Liver (tissue), 9 donors: ENCODE measurements around the gene MKS1. TPM values are rescaled to one million over a fixed set of nuclear protein-coding genes. Genes with fewer than 3 reads are reported as not detected.
A peak's percentile ranks its signal among the peaks of the same experiment; 100 is the strongest.

Experiments
- DNase-seq: peaks from one replicate; pipeline ENCODE4 v3.0.0-alpha.2; 2017; ENCODE audit warnings: low spot score
- H3K27ac ChIP-seq, 2 donors: one replicate each; pipeline ENCODE4 v1.7.0; 2013; ENCODE audit warnings: inconsistent platforms in 2 of 2, low read length in 2 of 2, control low read depth in 1 of 2, low read depth in 1 of 2, mild to moderate bottlenecking in 1 of 2
- H3K27me3 ChIP-seq, 4 donors: one replicate each; pipeline versions ENCODE4 v1.6.1 to v1.7.0; 2013; ENCODE audit warnings: low read length in 3 of 4, inconsistent platforms in 1 of 4, mild to moderate bottlenecking in 1 of 4, moderate library complexity in 1 of 4; ENCODE audit not compliant: control insufficient read depth in 4 of 4, insufficient read depth in 4 of 4
- H3K36me3 ChIP-seq, 4 donors: one replicate each; pipeline versions ENCODE4 v1.6.1 to v1.7.0; 2013; ENCODE audit warnings: low read length in 3 of 4, mild to moderate bottlenecking in 3 of 4, low read depth in 1 of 4, moderate library complexity in 1 of 4; ENCODE audit not compliant: control insufficient read depth in 4 of 4, insufficient read depth in 3 of 4
- H3K4me1 ChIP-seq, 4 donors: one replicate each; pipeline versions ENCODE4 v1.6.1 to v1.7.0; 2013; ENCODE audit warnings: low read length in 3 of 4, mild to moderate bottlenecking in 3 of 4, moderate library complexity in 1 of 4; ENCODE audit not compliant: control insufficient read depth in 4 of 4, insufficient read depth in 4 of 4
- H3K4me3 ChIP-seq, 3 donors: one replicate each; pipeline versions ENCODE4 v1.6.1 to v1.7.0; 2013; ENCODE audit warnings: low read length in 3 of 3, control low read depth in 1 of 3, low read depth in 1 of 3, mild to moderate bottlenecking in 1 of 3
- H3K9ac ChIP-seq, 2 donors: one replicate each; pipeline ENCODE4 v1.7.0; 2013; ENCODE audit warnings: low read length in 2 of 2, mild to moderate bottlenecking in 2 of 2, moderate library complexity in 2 of 2, control low read depth in 1 of 2, low read depth in 1 of 2
- H3K9me3 ChIP-seq, 4 donors: one replicate each; pipeline versions ENCODE4 v1.6.1 to v1.7.0; 2013; ENCODE audit warnings: low read length in 3 of 4; ENCODE audit not compliant: control insufficient read depth in 4 of 4
- EGR1 ChIP-seq, 2 donors: IDR thresholded peaks; 2 replicates each; pipeline ENCODE4 v1.6.1; 2016 to 2018; ENCODE audit warnings: antibody characterized with exemption in 2 of 2, low read depth in 2 of 2
- FOXA1 ChIP-seq: IDR thresholded peaks from 2 replicates; pipeline ENCODE4 v1.6.1; 2016; ENCODE audit warnings: antibody characterized with exemption
- FOXA2 ChIP-seq: IDR thresholded peaks from 2 replicates; pipeline ENCODE4 v1.6.1; 2016; ENCODE audit warnings: antibody characterized with exemption
- GABPA ChIP-seq, 2 donors: IDR thresholded peaks in 1 of 2; conservative IDR thresholded peaks in 1 of 2; 2 replicates each; pipeline ENCODE4 v1.6.1; 2016; ENCODE audit warnings: antibody characterized with exemption in 2 of 2, mild to moderate bottlenecking in 1 of 2, moderate library complexity in 1 of 2
- HNF4A ChIP-seq, 2 donors: conservative IDR thresholded peaks; 2 replicates each; pipeline ENCODE4 v1.6.1; 2016; ENCODE audit warnings: antibody characterized with exemption in 2 of 2, mild to moderate bottlenecking in 2 of 2
- HNF4G ChIP-seq: IDR thresholded peaks from 2 replicates; pipeline ENCODE4 v1.6.1; 2016; ENCODE audit warnings: antibody characterized with exemption
- JUND ChIP-seq, 2 donors: IDR thresholded peaks; 2 replicates each; pipeline ENCODE4 v1.6.1; 2016; ENCODE audit warnings: antibody characterized with exemption in 2 of 2
- NR2F2 ChIP-seq: IDR thresholded peaks from 2 replicates; pipeline ENCODE4 v1.6.1; 2016; ENCODE audit warnings: antibody characterized with exemption
- RAD21 ChIP-seq, 2 donors: IDR thresholded peaks; 2 replicates each; pipeline ENCODE4 v1.6.1; 2016; ENCODE audit warnings: antibody characterized with exemption in 2 of 2, mild to moderate bottlenecking in 2 of 2
- RXRA ChIP-seq, 2 donors: IDR thresholded peaks; 2 replicates each; pipeline ENCODE4 v1.6.1; 2017 to 2018; ENCODE audit warnings: antibody characterized with exemption in 2 of 2, mild to moderate bottlenecking in 1 of 2
- TAF1 ChIP-seq: conservative IDR thresholded peaks from 2 replicates; pipeline ENCODE4 v1.6.1; 2016; ENCODE audit warnings: antibody characterized with exemption, mild to moderate bottlenecking
- WGBS: extraction: QIAGEN DNeasy Blood & Tissue Kit; methylation state at CpG from one replicate; pipeline ENCODE4 v1.1.7; 2013; 5-methylcytosine and 5-hydroxymethylcytosine counted together
- polyA plus RNA-seq, 2 donors: library from polyadenylated mRNA; stranded (reverse) in 1 of 2; unstranded in 1 of 2; fragments of 200-250 nt in 1 of 2; fragments of >200 nt in 1 of 2; fragmentation: Nextera tagmentation in 1 of 2; extraction: Ambion mirVana in 1 of 2; gene quantifications; one replicate each; pipeline versions ENCODE4 v1.2.1 to v1.2.3, GENCODE V29; 2013 to 2015
- total RNA-seq, 2 donors: library from RNA; depleted of rRNA; stranded (reverse); fragments of >200 nt; gene quantifications; one replicate each; pipeline ENCODE4 v1.2.3, GENCODE V29; 2014
- TF ChIP-seq, protein P1 (sequence below): IDR thresholded peaks from 2 replicates; pipeline ENCODE4 v1.6.1; 2016; ENCODE audit warnings: antibody characterized with exemption, mild to moderate bottlenecking
- TF ChIP-seq, protein P2 (sequence below): IDR thresholded peaks from 2 replicates; pipeline ENCODE4 v1.6.1; 2016; ENCODE audit warnings: antibody characterized with exemption
- donor health status: healthy.
- donor health status: healthy.
- donor health status: healthy.
- donor health status: healthy.
- donor health status: healthy.

The MKS1 gene
- total and polyA plus RNA-seq, 4 donors, result 4.4 to 7.9 (median 5.1) TPM

DNA sequence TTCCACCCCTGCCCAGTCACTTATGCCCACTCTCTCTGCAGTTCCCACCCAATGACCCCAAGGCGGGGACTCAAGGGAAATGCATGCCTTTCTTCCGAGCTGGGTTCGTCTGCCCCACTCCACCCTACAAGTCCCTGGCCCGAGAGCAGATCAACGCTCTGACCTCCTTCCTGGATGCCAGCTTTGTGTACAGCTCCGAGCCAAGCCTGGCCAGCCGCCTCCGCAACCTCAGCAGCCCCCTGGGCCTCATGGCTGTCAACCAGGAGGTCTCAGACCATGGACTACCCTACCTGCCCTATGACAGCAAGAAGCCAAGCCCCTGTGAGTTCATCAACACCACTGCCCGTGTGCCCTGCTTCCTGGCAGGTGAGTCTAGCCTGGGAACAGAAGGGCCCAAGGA, 33.1 kb upstream of the MKS1 start:
- Histone ChIP-seq H3K9me3 (no peaks in the 10 kb centered on the region), H3K4me1 (peaks cover 0 to 19% (median 10%) of the 10 kb centered on the region in 4 donors), H3K36me3 (no peaks in the 10 kb centered on the region), H3K27ac (no peak overlapping the region), H3K9ac (no peak overlapping the region), H3K4me3 (no peak overlapping the region), H3K27me3 (peaks cover 0 to 6% (median under 1%) of the 10 kb centered on the region in 4 donors)
- 78% methylated on average over 9 of the region's 9 CpGs for WGBS
- DNase-seq, result peak; percentile 24
- TF ChIP-seq, protein P1, sequence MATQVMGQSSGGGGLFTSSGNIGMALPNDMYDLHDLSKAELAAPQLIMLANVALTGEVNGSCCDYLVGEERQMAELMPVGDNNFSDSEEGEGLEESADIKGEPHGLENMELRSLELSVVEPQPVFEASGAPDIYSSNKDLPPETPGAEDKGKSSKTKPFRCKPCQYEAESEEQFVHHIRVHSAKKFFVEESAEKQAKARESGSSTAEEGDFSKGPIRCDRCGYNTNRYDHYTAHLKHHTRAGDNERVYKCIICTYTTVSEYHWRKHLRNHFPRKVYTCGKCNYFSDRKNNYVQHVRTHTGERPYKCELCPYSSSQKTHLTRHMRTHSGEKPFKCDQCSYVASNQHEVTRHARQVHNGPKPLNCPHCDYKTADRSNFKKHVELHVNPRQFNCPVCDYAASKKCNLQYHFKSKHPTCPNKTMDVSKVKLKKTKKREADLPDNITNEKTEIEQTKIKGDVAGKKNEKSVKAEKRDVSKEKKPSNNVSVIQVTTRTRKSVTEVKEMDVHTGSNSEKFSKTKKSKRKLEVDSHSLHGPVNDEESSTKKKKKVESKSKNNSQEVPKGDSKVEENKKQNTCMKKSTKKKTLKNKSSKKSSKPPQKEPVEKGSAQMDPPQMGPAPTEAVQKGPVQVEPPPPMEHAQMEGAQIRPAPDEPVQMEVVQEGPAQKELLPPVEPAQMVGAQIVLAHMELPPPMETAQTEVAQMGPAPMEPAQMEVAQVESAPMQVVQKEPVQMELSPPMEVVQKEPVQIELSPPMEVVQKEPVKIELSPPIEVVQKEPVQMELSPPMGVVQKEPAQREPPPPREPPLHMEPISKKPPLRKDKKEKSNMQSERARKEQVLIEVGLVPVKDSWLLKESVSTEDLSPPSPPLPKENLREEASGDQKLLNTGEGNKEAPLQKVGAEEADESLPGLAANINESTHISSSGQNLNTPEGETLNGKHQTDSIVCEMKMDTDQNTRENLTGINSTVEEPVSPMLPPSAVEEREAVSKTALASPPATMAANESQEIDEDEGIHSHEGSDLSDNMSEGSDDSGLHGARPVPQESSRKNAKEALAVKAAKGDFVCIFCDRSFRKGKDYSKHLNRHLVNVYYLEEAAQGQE, result no peak
- TF ChIP-seq GABPA (IDR thresholded peaks at IDR 0.05 in 1 of 2, conservative IDR thresholded peaks at IDR 0.05 in 1 of 2), result no peak
- TF ChIP-seq, protein P2, sequence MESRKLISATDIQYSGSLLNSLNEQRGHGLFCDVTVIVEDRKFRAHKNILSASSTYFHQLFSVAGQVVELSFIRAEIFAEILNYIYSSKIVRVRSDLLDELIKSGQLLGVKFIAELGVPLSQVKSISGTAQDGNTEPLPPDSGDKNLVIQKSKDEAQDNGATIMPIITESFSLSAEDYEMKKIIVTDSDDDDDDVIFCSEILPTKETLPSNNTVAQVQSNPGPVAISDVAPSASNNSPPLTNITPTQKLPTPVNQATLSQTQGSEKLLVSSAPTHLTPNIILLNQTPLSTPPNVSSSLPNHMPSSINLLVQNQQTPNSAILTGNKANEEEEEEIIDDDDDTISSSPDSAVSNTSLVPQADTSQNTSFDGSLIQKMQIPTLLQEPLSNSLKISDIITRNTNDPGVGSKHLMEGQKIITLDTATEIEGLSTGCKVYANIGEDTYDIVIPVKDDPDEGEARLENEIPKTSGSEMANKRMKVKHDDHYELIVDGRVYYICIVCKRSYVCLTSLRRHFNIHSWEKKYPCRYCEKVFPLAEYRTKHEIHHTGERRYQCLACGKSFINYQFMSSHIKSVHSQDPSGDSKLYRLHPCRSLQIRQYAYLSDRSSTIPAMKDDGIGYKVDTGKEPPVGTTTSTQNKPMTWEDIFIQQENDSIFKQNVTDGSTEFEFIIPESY, result no peak
- no peak for TF ChIP-seq RAD21 (IDR thresholded peaks at IDR 0.05)
- no peak for TF ChIP-seq JUND (IDR thresholded peaks at IDR 0.05)
- no peak for TF ChIP-seq FOXA1
- TF ChIP-seq NR2F2, result no peak

DNA sequence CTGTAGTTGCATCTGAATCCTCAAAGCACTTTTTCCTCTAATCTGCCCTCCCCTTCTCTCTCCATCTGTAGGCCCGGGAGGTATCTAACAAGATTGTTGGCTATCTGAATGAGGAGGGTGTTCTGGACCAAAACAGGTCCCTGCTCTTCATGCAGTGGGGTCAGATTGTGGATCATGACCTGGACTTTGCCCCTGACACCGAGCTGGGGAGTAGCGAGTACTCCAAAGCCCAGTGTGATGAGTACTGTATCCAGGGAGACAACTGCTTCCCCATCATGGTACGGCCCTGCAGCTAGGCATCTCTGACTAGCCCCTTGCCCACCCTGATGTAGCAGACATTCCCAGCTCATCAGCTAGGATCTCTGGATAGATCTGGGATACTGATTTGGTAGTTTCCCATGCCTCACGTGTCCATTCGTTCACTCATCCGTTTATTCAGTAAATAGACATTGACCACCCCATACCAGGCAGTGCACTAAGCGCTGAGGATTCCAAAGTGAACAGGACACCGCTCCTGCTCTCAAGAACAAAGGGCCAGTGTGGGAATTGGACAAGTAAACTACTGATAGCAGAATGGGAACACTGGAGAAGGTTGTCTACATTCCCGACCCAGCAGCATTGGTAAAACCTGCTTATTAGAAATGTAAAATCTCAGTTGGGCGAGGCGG, 31.4 kb upstream of the MKS1 start:
- peaks cover 0 to 19% (median 10%) of the 10 kb centered on the region in 4 donors for H3K4me1 ChIP-seq
- H3K9me3 ChIP-seq, result no peaks in the 10 kb centered on the region
- H3K27ac ChIP-seq, result no peak overlapping the region
- H3K36me3 ChIP-seq, result no peaks in the 10 kb centered on the region
- H3K9ac ChIP-seq, result no peak overlapping the region
- peaks cover 0 to 6% (median 1%) of the 10 kb centered on the region in 4 donors for H3K27me3 ChIP-seq
- 63% methylated on average over 12 of the region's 12 CpGs for WGBS
- DNase-seq, result peak; percentile 28
- H3K4me3 ChIP-seq, result no peak overlapping the region
- TF ChIP-seq FOXA2 (no peak), EGR1 (IDR thresholded peaks at IDR 0.05; ENCODE audit: low read depth in 2 of 2) (no peak), HNF4A (conservative IDR thresholded peaks at IDR 0.05) (peak; percentile 66 to 88), TAF1 (no peak), HNF4G (peak; percentile 22), RXRA (IDR thresholded peaks at IDR 0.05) (peak in 1 of 2 donors; percentile 18)
